Mesodermal cell (in vitro differentiated cells): ENCODE measurements around the gene ACOT9.
A peak's percentile ranks its signal among the peaks of the same experiment; 100 is the strongest.
"Not testable (repeated sequence)": the region's sequence is repeated elsewhere in the genome, so short reads cannot be mapped to it uniquely, and the experiment has no call there.

Experiments
- H3K27ac ChIP-seq: 2 replicates; pipeline ENCODE4 v1.7.0; 2013; ENCODE audit warnings: mild to moderate bottlenecking, low read depth, low read length, moderate library complexity; ENCODE audit not compliant: severe bottlenecking
- H3K36me3 ChIP-seq: 2 replicates; pipeline ENCODE4 v1.7.1; 2013; ENCODE audit warnings: mild to moderate bottlenecking, low read length, moderate library complexity; ENCODE audit not compliant: control insufficient read depth, insufficient read depth
- H3K4me1 ChIP-seq: one replicate; pipeline ENCODE4 v1.7.1; 2013; ENCODE audit warnings: mild to moderate bottlenecking, low read length; ENCODE audit not compliant: insufficient read depth, control insufficient read depth, poor library complexity, severe bottlenecking
- H3K4me3 ChIP-seq: 2 replicates; pipeline ENCODE4 v1.7.0; 2013; ENCODE audit warnings: low read length, control low read depth, mild to moderate bottlenecking; ENCODE audit not compliant: insufficient read depth, poor library complexity, severe bottlenecking; ENCODE audit errors: extremely low read depth
- H3K9me3 ChIP-seq: 2 replicates; pipeline ENCODE4 v1.7.1; 2013; ENCODE audit warnings: mild to moderate bottlenecking, low read length, moderate library complexity; ENCODE audit not compliant: control insufficient read depth
- WGBS, 2 experiments: methylation state at CpG; one replicate each; pipeline ENCODE4 v1.1.5; 2013; ENCODE audit warnings: missing lambda C conversion rate in 2 of 2; ENCODE audit not compliant: insufficient coverage in 2 of 2; 5-methylcytosine and 5-hydroxymethylcytosine counted together

Gene ACOT9

GRCh38 chrX:23765449-23765848 is 22.4 kb upstream of the ACOT9 start:
- Histone ChIP-seq H3K4me1 (no peaks in the 10 kb centered on the region), H3K4me3 (no peak overlapping the region)

GRCh38 chrX:23764188-23764984 is 21.3 kb upstream of the ACOT9 start:
- Histone ChIP-seq H3K4me1 (no peaks in the 10 kb centered on the region), H3K4me3 (no peak overlapping the region), H3K27ac (no peak overlapping the region), H3K9me3 (no peaks in the 10 kb centered on the region), H3K36me3 (no peaks in the 10 kb centered on the region)
- 86% methylated on average over 1 of the region's 4 CpGs; no CpG with 5 or more reads in 1 of the 2 experiments for WGBS, 2 experiments

More at GRCh38 chrX:23765449-23765848, 22.4 kb upstream of the ACOT9 start:
- H3K9me3 ChIP-seq = no peaks in the 10 kb centered on the region
- no peak overlapping the region for H3K27ac ChIP-seq
- no peaks in the 10 kb centered on the region for H3K36me3 ChIP-seq
- 98 to 100% methylated on average over 2 to 4 of the region's 5 CpGs for WGBS, 2 experiments

GRCh38 chrX:23759821-23760220 is 16.7 kb upstream of the ACOT9 start:
- WGBS, 2 experiments = no CpG with 5 or more reads among the region's 2 CpGs
- no peaks in the 10 kb centered on the region for H3K4me1 ChIP-seq
- no peak overlapping the region for H3K4me3 ChIP-seq
- no peaks in the 10 kb centered on the region for H3K9me3 ChIP-seq
- no peaks in the 10 kb centered on the region for H3K36me3 ChIP-seq
- H3K27ac ChIP-seq = no peak overlapping the region

DNA sequence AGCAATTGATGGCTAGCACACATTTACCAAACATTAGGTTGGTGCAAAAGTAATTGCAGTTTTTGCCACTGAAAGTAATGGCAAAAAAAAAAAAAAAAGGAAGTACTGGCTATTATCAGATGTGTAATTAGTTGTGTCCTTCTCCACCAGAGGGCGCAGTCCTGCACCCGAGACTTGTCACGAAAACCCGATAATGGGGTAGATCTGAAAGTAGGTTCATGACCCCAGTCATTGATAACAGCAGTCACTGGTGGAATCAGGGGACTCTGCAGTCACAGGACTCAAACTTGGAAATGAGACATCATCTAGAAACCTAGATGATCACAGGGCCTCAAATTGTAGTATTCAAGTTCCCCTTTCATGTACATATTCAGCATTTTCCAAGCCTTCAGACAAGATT is 13.1 kb upstream of the ACOT9 start:
- Histone ChIP-seq H3K4me3 (no peak overlapping the region), H3K36me3 (no peaks in the 10 kb centered on the region), H3K27ac (no peak overlapping the region), H3K9me3 (no peaks in the 10 kb centered on the region), H3K4me1 (no peaks in the 10 kb centered on the region)
- 0 to 10% methylated on average over 1 to 2 of the region's 4 CpGs for WGBS, 2 experiments

- Histone ChIP-seq H3K4me3 (no peak overlapping the region), H3K27ac (no peak overlapping the region), H3K36me3 (no peaks in the 10 kb centered on the region), H3K9me3 (no peaks in the 10 kb centered on the region), H3K4me1 (no peaks in the 10 kb centered on the region)
- no CpG with 5 or more reads among the region's 1 CpG for WGBS, 2 experiments
These were observed 11.6 kb upstream of the ACOT9 start for GRCh38 chrX:23754664-23755063.

- no peaks in the 10 kb centered on the region for H3K9me3 ChIP-seq
- no peak overlapping the region for H3K27ac ChIP-seq
- H3K4me1 ChIP-seq = no peaks in the 10 kb centered on the region
- whole genome bisulfite sequencing, 2 experiments = no CpG with 5 or more reads among the region's 2 CpGs
- no peaks in the 10 kb centered on the region for H3K36me3 ChIP-seq
- H3K4me3 ChIP-seq = no peak overlapping the region
These were observed 9.8 kb upstream of the ACOT9 start for GRCh38 chrX:23752740-23753415.

- Histone ChIP-seq H3K36me3 (no peaks in the 10 kb centered on the region), H3K4me3 (no peak overlapping the region), H3K9me3 (no peaks in the 10 kb centered on the region), H3K27ac (no peak overlapping the region), H3K4me1 (no peaks in the 10 kb centered on the region)
- 50 to 75% methylated on average over 1 to 2 of the region's 2 CpGs for WGBS, 2 experiments
These were observed 6.5 kb upstream of the ACOT9 start for GRCh38 chrX:23749576-23749975.

- 70% methylated on average over 1 of the region's 4 CpGs; no CpG with 5 or more reads in 1 of the 2 experiments for WGBS, 2 experiments
- no peaks in the 10 kb centered on the region for H3K9me3 ChIP-seq
- no peaks in the 10 kb centered on the region for H3K36me3 ChIP-seq
- no peak overlapping the region for H3K27ac ChIP-seq
- no peak overlapping the region for H3K4me3 ChIP-seq
- H3K4me1 ChIP-seq = no peaks in the 10 kb centered on the region
These were observed 6.1 kb upstream of the ACOT9 start for GRCh38 chrX:23749129-23749528.

DNA sequence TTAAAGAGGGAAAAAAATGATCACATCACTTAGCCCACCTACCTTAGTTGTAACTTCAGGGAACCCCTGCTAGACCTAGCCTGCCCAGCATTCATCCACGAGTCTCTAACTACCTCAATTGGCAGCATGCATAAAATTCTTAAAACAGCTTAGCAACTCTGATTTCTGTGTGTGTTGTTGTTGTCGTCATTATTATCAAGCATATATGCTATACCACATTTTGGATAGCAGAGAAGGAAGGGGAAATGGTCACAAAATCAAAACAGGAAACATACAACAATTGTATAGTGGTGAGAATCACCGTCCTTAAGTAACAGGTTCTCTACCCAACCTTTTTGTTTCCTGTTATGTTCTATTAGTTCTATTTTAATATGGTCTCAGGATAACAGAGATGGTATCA is 2.7 kb upstream of the ACOT9 start:
- Histone ChIP-seq H3K4me3 (no peak overlapping the region), H3K4me1 (peaks cover 7% of the 10 kb centered on the region), H3K9me3 (no peaks in the 10 kb centered on the region), H3K27ac (no peak overlapping the region), H3K36me3 (no peaks in the 10 kb centered on the region)
- WGBS, 2 experiments = no CpG with 5 or more reads among the region's 3 CpGs

DNA sequence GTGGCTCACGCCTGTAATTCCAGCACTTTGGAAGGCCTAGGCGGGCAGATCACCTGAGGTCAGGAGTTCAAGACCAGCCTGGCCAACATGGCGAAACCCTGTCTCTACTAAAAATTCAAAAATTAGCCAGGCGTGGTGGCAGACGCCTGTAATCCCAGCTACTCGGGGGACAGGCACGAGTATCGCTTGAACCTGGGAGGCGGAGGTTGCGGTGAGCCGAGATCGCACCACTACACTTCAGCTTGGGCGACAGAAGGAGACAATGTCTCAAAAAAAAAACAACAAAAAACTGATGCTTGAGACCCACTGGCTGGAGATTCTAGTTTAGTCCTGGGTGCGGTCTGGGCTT is 521 bp upstream of the ACOT9 start:
- H3K36me3 ChIP-seq, H3K9me3 ChIP-seq, H3K4me1 ChIP-seq: not testable (repeated sequence)
- WGBS, 2 experiments = 31 to 78% methylated on average over 2 to 11 of the region's 14 CpGs
- Histone ChIP-seq H3K4me3 (peak overlapping the region; percentile 64), H3K27ac (peak overlapping the region; percentile 85)

- Histone ChIP-seq H3K9me3 (no peaks in the 10 kb centered on the region), H3K4me3 (peak overlapping the region; percentile 64), H3K4me1 (peaks cover 10% of the 10 kb centered on the region), H3K27ac (peak overlapping the region; percentile 85), H3K36me3 (no peaks in the 10 kb centered on the region)
- 15 to 20% methylated on average over 1 to 3 of the region's 6 CpGs for WGBS, 2 experiments
These were observed 841 bp downstream of the ACOT9 start for GRCh38 chrX:23742174-23742696.
